Body of pancreas (tissue), 4 donors: ENCODE data around the gene RAB2B. TPM values are rescaled to one million over a fixed set of nuclear protein-coding genes. Genes with fewer than 3 reads are reported as not detected.

ENCODE experiments used
- ATAC-seq: fragments of 150-250 bp; one replicate; pipeline ENCODE4 v1.9.1; 2016
- DNase-seq, 4 donors: peaks; one replicate each; pipeline ENCODE4 v3.0.0-alpha.2; 2019
- H3K27ac ChIP-seq, 4 donors: fragments of 200-600 bp; sonication (generic); 1 replicate in 3 of 4; 2 replicates in 1 of 4; pipeline versions ENCODE4 v1.5.1 to v1.6.1; 2016 to 2019; ENCODE audit warnings: mild to moderate bottlenecking in 1 of 4, mixed read lengths in 1 of 4, moderate library complexity in 1 of 4
- H3K27me3 ChIP-seq, 2 donors: fragments of 200-600 bp; sonication (generic); one replicate each; pipeline ENCODE4 v1.6.0; 2016; ENCODE audit warnings: mild to moderate bottlenecking in 1 of 2
- H3K36me3 ChIP-seq, 2 donors: fragments of 200-600 bp; sonication (generic); replicated peaks in 1 of 2; 2 replicates each; pipeline ENCODE4 v1.5.1; 2016; ENCODE audit warnings: low read depth in 2 of 2; ENCODE audit not compliant: insufficient read depth in 1 of 2
- H3K4me1 ChIP-seq: fragments of 200-600 bp; sonication (generic); one replicate; pipeline ENCODE4 v1.6.0; 2016
- H3K4me3 ChIP-seq, 2 donors: fragments of 200-600 bp; sonication (generic); 1 replicate in 1 of 2; 2 replicates in 1 of 2; pipeline ENCODE4 v1.5.1; 2016 to 2019
- H3K9me3 ChIP-seq, 3 donors: fragments of 200-600 bp; sonication (generic); 1 replicate in 2 of 3; 2 replicates in 1 of 3; pipeline ENCODE4 v1.5.1; 2016
- POLR2A ChIP-seq, 3 donors: fragments of 450-650 bp; IDR thresholded peaks; one replicate each; pipeline ENCODE4 v1.6.1; 2016; ENCODE audit warnings: antibody characterized with exemption in 3 of 3, mild to moderate bottlenecking in 2 of 3
- WGBS, 2 donors: methylation state at CpG; one replicate each; pipeline ENCODE4 v1.1.5; 2017; 5-methylcytosine and 5-hydroxymethylcytosine counted together
- intact Hi-C: fragments of 100-400 bp; cut with DNase I; formaldehyde crosslinking; loops from one replicate; pipeline ENCODE4 v1.15.1; 2023
- total RNA-seq, 2 donors: library from RNA; depleted of rRNA; stranded (reverse); fragments of >200 nt; gene quantifications; one replicate each; pipeline ENCODE4 v1.1.0, GENCODE V29; 2016
- TF ChIP-seq, protein P1 (sequence below), 7 experiments: fragments of 450-650 bp in 4 of 7; fragments of 200-600 bp in 3 of 7; sonication (generic) in 3 of 7; IDR thresholded peaks; one replicate each; pipeline ENCODE4 v1.5.1; 2016 to 2019; ENCODE audit warnings: antibody characterized with exemption in 7 of 7

Gene RAB2B
- total RNA-seq, 2 donors from 2014 or later, result 13.5 to 15.6 TPM

DNA sequence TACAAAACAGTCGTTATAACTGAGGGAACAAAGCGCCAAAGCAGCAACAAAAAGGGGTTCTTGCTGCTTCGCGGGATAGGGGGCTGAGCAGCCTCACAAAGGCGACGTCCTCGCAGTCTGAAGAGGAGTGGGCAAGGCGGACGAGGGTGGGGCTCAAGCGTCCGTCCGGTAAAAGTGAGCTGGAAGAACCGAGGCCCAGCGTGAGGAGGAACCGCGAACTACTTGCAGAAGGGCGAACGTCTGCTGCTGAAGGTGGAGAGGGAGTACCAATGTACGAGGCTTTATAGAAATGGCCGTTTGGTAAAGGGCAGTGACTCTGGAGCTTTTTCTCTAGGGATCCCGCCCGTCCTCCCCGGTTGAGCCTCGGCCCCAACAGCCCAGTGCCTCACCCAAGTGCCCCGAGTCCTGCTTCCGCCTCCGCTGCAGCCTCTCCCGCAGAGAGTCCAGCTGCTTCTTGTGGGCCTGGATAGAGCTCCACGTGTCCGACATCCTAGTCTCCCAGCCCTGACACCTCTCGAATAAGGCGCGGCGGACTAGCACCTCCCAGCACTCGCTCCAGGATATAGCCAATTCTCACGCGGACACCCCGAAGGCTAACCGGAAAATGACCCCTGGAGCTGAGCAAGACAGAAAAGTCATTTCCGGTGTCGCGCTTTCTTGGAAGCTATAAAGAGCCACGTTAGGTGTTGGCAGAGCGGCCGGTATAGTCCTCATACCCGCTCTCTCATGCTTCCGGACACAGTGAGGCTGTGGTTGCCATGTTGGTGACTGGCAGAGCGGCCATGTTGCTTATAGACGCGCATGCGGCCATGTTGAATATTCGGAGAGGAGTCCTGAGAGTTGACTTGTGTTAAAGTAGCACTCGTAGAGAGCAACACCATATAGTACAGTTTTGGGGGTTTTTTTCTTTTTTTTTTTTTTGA, 34.2 kb upstream of the RAB2B start, which contains the start of gene METTL3:
METTL3 (minus strand) TSS at position 606 of the 923 bp plus-strand sequence; CDS start at position 489, 117 bp downstream.
- ATAC-seq, result peak; percentile 99
- Histone ChIP-seq H3K27ac (peak within 1 kb of the TSS; percentile 58 to 88 (median 83)), H3K36me3 (no peaks in the 10 kb centered on the region), H3K9me3 (no peaks in the 10 kb centered on the region), H3K4me3 (peak within 1 kb of the TSS; percentile 52 to 95), H3K4me1 (peaks cover 25% of the 10 kb centered on the region), H3K27me3 (no peaks in the 10 kb centered on the region)
- WGBS, 2 donors, result 0 to 1% methylated on average over 40 to 53 of the region's 53 CpGs
- peak; percentile 97 to 99 (median 98) for DNase-seq
- TF ChIP-seq, protein P1, sequence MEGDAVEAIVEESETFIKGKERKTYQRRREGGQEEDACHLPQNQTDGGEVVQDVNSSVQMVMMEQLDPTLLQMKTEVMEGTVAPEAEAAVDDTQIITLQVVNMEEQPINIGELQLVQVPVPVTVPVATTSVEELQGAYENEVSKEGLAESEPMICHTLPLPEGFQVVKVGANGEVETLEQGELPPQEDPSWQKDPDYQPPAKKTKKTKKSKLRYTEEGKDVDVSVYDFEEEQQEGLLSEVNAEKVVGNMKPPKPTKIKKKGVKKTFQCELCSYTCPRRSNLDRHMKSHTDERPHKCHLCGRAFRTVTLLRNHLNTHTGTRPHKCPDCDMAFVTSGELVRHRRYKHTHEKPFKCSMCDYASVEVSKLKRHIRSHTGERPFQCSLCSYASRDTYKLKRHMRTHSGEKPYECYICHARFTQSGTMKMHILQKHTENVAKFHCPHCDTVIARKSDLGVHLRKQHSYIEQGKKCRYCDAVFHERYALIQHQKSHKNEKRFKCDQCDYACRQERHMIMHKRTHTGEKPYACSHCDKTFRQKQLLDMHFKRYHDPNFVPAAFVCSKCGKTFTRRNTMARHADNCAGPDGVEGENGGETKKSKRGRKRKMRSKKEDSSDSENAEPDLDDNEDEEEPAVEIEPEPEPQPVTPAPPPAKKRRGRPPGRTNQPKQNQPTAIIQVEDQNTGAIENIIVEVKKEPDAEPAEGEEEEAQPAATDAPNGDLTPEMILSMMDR (IDR thresholded peaks at IDR 0.05), result peak in 1 of 7 experiments; percentile 15
- TF ChIP-seq POLR2A (IDR thresholded peaks at IDR 0.05), result peak in 2 of 3 donors; percentile 80 to 85
- intact Hi-C loops, result no loop called here

DNA sequence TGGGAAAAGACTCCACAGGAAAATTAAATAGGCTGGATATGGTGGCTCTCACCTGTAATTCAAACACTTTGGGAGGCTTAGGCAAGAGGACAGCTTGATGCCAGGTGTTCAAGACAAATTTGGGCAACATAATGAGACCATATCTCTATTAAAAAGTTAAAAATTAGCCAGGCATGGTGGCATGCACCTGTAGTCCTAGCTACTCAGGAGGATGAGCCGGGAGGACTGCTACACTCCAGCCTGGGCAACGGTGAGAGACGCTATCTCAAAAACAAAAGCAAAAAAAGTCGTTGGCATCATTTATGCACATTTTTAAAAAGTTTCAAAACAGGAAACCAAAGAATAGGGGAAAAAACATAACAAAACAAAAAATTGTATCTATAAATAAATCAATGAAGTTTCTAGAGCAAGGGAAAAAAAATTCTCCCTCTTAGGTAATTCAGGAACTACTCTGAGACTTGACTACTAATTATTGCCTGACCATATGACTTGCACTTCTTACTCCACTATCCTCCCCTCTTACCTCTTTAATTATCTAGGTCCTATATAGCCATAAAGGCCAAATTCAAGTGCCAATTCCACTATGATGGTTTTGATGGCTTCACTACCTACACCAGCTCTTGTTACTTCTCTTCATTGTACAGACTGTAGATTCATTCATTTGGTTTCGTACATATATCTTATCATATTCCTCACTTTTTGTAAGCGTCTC, 32.8 kb upstream of the RAB2B start:
- Histone ChIP-seq H3K4me1 (peaks cover 25% of the 10 kb centered on the region), H3K27ac (no peak overlapping the region), H3K9me3 (no peaks in the 10 kb centered on the region), H3K36me3 (no peaks in the 10 kb centered on the region), H3K27me3 (no peaks in the 10 kb centered on the region), H3K4me3 (no peak overlapping the region)
- no peak for DNase-seq
- ATAC-seq, result no peak
- TF ChIP-seq POLR2A (IDR thresholded peaks at IDR 0.05), result no peak
- TF ChIP-seq, protein P1 (IDR thresholded peaks at IDR 0.05), result no peak
- intact Hi-C loops, result no loop called here
- 74 to 82% methylated on average over 6 of the region's 6 CpGs for WGBS, 2 donors

DNA sequence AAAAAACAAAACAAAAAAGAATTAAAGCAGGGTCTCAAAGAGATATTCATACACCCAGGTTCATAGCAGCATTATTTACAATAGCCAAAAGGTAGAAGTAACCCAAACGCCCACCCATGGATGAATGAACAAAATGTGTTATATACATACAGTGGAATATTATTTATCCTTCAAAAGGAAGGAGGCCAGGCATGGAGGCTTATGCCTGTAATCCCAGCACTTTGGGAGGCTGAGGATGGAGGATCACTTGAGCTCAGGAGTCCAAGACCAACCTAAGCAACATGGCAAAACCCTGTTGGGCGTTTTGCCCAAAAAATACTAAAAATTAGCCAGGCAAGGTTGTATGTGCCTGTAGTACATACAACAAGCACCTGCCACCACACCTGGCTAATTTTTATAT, 29.8 kb upstream of the RAB2B start:
- 72 to 84% methylated on average over 2 of the region's 2 CpGs for WGBS, 2 donors
- DNase-seq, result no peak
- Histone ChIP-seq H3K27ac (no peak overlapping the region), H3K36me3 (peaks cover 4 to 8% of the 10 kb centered on the region in 2 donors), H3K27me3 (no peaks in the 10 kb centered on the region), H3K9me3 (no peaks in the 10 kb centered on the region), H3K4me3 (no peak overlapping the region), H3K4me1 (peaks cover 20% of the 10 kb centered on the region)
- intact Hi-C loops, result no loop called here
- no peak for ATAC-seq
- TF ChIP-seq, protein P1 (IDR thresholded peaks at IDR 0.05), result no peak
- TF ChIP-seq POLR2A (IDR thresholded peaks at IDR 0.05), result no peak

DNA sequence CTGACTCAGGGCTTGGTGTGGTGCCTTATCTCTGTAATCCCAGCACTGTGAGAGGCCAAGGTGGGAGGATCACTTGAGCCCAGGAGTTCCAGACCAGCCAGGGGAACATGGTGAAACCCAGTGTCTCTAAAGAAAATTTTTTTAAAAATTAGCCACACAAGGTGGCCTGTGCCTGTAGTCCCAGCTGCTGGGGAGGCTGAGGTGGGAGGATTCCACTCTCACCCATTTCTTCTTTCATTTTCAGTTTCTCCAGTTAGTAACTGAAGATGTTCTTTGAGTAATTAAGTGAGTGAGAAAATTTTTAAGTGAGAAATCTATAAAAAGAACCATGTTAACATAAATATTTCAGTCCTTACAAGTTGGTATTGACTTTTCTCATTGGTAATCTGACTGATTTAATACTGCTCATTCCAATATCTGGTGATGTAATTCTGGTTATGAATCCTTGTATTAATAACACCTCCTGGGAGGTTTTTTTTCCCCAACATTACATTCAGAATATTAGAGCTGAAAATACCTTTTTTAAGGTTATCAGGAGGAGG, 28.3 kb upstream of the RAB2B start:
- DNase-seq (no peak), ATAC-seq (no peak)
- TF ChIP-seq POLR2A (IDR thresholded peaks at IDR 0.05), result no peak
- TF ChIP-seq, protein P1 (IDR thresholded peaks at IDR 0.05), result no peak
- Histone ChIP-seq H3K4me3 (no peak overlapping the region), H3K9me3 (no peaks in the 10 kb centered on the region), H3K4me1 (peaks cover 17% of the 10 kb centered on the region), H3K27ac (no peak overlapping the region), H3K27me3 (no peaks in the 10 kb centered on the region), H3K36me3 (peaks cover 4 to 10% of the 10 kb centered on the region in 2 donors)
- intact Hi-C loops, result no loop called here
